Measurements from ENCODE around the gene PAXX. TPM values are rescaled to one million over a fixed set of nuclear protein-coding genes. Genes with fewer than 3 reads are reported as not detected.

Gene PAXX
- total RNA-seq, 2 donors from 2014 or later = 34.0 to 97.2 TPM

- Histone ChIP-seq H3K27me3 (no peaks in the 10 kb centered on the region), H3K4me3 (no peak overlapping the region), H3K9me3 (no peaks in the 10 kb centered on the region), H3K4me1 (peaks cover 7% of the 10 kb centered on the region), H3K36me3 (replicated peaks in 1 of 2; ENCODE audit: insufficient read depth in 1 of 2, low read depth in 2 of 2) (no peaks in the 10 kb centered on the region), H3K27ac (no peak overlapping the region)
- TF ChIP-seq, protein P1, sequence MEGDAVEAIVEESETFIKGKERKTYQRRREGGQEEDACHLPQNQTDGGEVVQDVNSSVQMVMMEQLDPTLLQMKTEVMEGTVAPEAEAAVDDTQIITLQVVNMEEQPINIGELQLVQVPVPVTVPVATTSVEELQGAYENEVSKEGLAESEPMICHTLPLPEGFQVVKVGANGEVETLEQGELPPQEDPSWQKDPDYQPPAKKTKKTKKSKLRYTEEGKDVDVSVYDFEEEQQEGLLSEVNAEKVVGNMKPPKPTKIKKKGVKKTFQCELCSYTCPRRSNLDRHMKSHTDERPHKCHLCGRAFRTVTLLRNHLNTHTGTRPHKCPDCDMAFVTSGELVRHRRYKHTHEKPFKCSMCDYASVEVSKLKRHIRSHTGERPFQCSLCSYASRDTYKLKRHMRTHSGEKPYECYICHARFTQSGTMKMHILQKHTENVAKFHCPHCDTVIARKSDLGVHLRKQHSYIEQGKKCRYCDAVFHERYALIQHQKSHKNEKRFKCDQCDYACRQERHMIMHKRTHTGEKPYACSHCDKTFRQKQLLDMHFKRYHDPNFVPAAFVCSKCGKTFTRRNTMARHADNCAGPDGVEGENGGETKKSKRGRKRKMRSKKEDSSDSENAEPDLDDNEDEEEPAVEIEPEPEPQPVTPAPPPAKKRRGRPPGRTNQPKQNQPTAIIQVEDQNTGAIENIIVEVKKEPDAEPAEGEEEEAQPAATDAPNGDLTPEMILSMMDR (IDR thresholded peaks at IDR 0.05) = no peak
- no peak for TF ChIP-seq POLR2A (IDR thresholded peaks at IDR 0.05)
- intact Hi-C loops (cut with DNase I) = no loop called here
- ATAC-seq (no peak), DNase-seq (no peak)
- 14 to 18% methylated on average over 23 of the region's 23 CpGs for WGBS, 2 donors
These were observed 26.3 kb upstream of the PAXX start for GRCh38 chr9:136965771-136966484.

DNA sequence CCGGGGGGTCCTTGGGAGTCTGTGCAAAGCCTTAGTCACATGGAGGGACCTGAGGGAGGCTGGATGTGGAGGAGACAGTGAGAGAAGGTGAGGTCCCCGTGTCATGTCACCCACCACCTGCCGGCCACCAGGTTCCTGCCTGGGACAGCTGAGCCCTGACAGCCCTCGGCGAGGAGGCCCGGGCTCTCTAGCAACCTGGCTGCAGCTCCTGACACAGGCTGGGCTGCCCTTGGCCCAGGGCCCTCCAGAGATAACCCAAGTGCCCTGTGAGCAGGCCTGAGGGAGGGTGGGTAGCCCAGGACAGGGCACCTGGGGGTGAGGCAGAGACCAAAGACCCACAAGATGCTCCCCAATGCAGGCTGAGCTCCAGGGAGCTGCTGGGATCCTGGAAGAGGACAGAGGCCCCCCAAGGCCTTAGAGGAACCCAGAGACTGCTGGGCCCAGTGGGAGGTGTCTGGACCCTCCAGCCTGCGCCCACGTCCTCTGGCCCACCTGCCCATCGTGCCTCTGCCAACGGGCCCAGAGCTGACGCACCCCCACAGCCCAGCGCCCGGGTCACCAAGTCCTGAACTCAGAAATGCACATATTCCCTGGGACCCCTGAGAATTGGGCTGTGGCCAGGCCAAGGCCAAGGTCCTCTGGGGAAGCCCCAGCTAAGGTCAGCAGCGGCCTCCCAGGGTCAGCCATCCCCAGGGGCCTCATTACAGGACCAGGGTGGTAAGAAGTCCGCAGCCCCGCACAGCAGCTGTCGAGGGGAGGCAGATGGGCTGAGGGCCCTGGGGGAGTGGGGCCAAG lies 23.7 kb upstream of the PAXX start:
- WGBS, 2 donors = 51 to 76% methylated on average over 3 to 15 of the region's 17 CpGs
- intact Hi-C loops (cut with DNase I) = no loop called here
- Histone ChIP-seq H3K9me3 (no peaks in the 10 kb centered on the region), H3K4me3 (no peak overlapping the region), H3K27ac (no peak overlapping the region), H3K4me1 (peaks cover 7% of the 10 kb centered on the region), H3K36me3 (replicated peaks in 1 of 2; ENCODE audit: insufficient read depth in 1 of 2, low read depth in 2 of 2) (no peaks in the 10 kb centered on the region), H3K27me3 (no peaks in the 10 kb centered on the region)
- no peak for DNase-seq
- TF ChIP-seq, protein P1 (IDR thresholded peaks at IDR 0.05) = no peak
- TF ChIP-seq POLR2A (IDR thresholded peaks at IDR 0.05) = no peak
- no peak for ATAC-seq

- DNase-seq (no peak), ATAC-seq (no peak)
- intact Hi-C loops (cut with DNase I) = no loop called here
- WGBS, 2 donors = 79% methylated on average over 10 of the region's 17 CpGs; no CpG with 5 or more reads in 1 of the 2 donors
- Histone ChIP-seq H3K27ac (no peak overlapping the region), H3K27me3 (no peaks in the 10 kb centered on the region), H3K9me3 (no peaks in the 10 kb centered on the region), H3K4me3 (no peak overlapping the region), H3K36me3 (replicated peaks in 1 of 2; ENCODE audit: insufficient read depth in 1 of 2, low read depth in 2 of 2) (no peaks in the 10 kb centered on the region), H3K4me1 (peaks cover 7% of the 10 kb centered on the region)
- TF ChIP-seq, protein P1 (IDR thresholded peaks at IDR 0.05) = no peak
- TF ChIP-seq POLR2A (IDR thresholded peaks at IDR 0.05) = no peak
These were observed 23.1 kb upstream of the PAXX start for GRCh38 chr9:136969150-136969549.

GRCh38 chr9:136969774-136970173 lies 22.4 kb upstream of the PAXX start:
- no peak for DNase-seq
- H3K9me3 ChIP-seq = no peaks in the 10 kb centered on the region
- no peak overlapping the region for H3K4me3 ChIP-seq
- intact Hi-C loops (cut with DNase I) = no loop called here
- H3K27me3 ChIP-seq = no peaks in the 10 kb centered on the region
- peaks cover 7% of the 10 kb centered on the region for H3K4me1 ChIP-seq
- H3K36me3 ChIP-seq (replicated peaks in 1 of 2; ENCODE audit: insufficient read depth in 1 of 2, low read depth in 2 of 2) = no peaks in the 10 kb centered on the region
- WGBS, 2 donors = 44 to 69% methylated on average over 3 to 5 of the region's 5 CpGs
- no peak overlapping the region for H3K27ac ChIP-seq
- ATAC-seq = no peak
- TF ChIP-seq, protein P1 (IDR thresholded peaks at IDR 0.05) = no peak

Data from body of pancreas (tissue), 4 donors.